ENCODE measurements around the gene DNAH9. TPM values are rescaled to one million over a fixed set of nuclear protein-coding genes. Genes with fewer than 3 reads are reported as not detected.

The DNAH9 gene
- total RNA-seq, 1 donor from 2014 or later = not detected

GRCh38 chr17:11608396-11608795, 10.1 kb downstream of the DNAH9 start:
- Histone ChIP-seq H3K4me1 (no peaks in the 10 kb centered on the region), H3K27ac (no peak overlapping the region), H3K9me3 (no peaks in the 10 kb centered on the region), H3K27me3 (no peaks in the 10 kb centered on the region), H3K4me3 (no peak overlapping the region), H3K36me3 (no peaks in the 10 kb centered on the region)
- DNase-seq (ENCODE audit: low spot score in 2 of 2) = no peak
- TF ChIP-seq CTCF (IDR thresholded peaks at IDR 0.05) = no peak
- intact Hi-C loops (cut with DNase I) = no loop called here

- no peak for TF ChIP-seq CTCF (IDR thresholded peaks at IDR 0.05)
- no peaks in the 10 kb centered on the region for H3K27me3 ChIP-seq
- intact Hi-C loops (cut with DNase I) = no loop called here
- H3K9me3 ChIP-seq = no peaks in the 10 kb centered on the region
- no peak overlapping the region for H3K27ac ChIP-seq
- no peaks in the 10 kb centered on the region for H3K4me1 ChIP-seq
- DNase-seq (ENCODE audit: low spot score in 2 of 2) = no peak
- no peaks in the 10 kb centered on the region for H3K36me3 ChIP-seq
- H3K4me3 ChIP-seq = no peak overlapping the region
Measured at GRCh38 chr17:11610999-11611566, 12.8 kb downstream of the DNAH9 start.

DNA sequence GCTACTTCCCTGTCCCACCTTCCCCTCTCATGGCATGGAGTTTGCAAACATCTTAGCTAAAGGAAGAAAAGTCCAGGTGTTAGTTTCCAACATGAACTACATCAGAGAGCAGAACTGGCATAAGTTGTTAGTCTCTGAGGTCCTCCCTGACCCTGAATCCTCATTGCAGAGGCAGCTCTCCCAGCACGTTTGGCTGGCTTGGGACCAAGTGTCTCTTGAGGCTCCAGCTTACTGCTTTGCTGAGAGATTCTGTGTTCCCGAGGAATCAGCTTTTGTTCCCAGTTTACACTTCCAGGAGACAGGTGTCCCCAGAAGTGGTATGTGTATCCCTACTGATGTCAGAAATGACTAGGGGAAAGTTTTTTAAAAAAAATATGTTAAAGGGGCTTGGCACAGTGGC, 14.7 kb downstream of the DNAH9 start:
- no peak for TF ChIP-seq CTCF (IDR thresholded peaks at IDR 0.05)
- intact Hi-C loops (cut with DNase I) = no loop called here

DNA sequence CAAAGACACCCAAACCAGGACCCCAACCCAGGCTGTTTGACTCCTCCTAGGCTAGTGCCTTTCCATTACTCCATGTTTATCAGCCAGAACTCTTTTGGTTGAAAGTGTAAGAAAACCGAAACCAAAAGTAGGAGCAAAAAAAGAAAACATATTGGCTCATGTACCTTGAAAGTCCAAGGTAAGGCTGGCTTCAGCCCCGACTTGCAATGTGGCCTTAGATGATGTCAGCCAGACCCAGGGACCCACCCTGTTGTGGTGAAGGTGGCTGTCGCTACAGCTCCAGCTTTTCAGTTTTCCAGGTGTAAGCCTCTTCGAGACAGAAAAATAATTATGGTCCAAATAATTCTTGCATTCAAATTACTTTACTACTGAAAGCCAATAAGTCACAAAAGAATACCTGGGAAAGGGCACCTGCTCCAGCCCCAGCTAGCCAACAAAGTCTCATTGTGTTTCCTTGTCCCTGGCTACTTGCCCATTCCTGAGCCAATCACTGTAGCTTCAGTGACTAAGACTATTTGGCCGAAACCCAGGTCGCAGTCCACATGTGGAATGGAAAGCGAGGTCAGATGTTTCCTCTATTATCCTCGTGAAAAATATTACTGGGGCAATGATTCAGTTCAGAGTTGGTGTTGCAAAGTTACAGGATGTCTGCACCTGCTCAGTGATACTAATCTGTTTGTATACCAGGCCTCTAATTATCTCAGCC, 20.7 kb downstream of the DNAH9 start:
- no peak for TF ChIP-seq CTCF (IDR thresholded peaks at IDR 0.05)
- no peak for DNase-seq (ENCODE audit: low spot score in 2 of 2)
- Histone ChIP-seq H3K36me3 (no peaks in the 10 kb centered on the region), H3K27me3 (no peaks in the 10 kb centered on the region), H3K9me3 (no peaks in the 10 kb centered on the region), H3K4me1 (no peaks in the 10 kb centered on the region), H3K4me3 (no peak overlapping the region), H3K27ac (no peak overlapping the region)
- intact Hi-C loops (cut with DNase I) = no loop called here

More for the DNA sequence above, 14.7 kb downstream of the DNAH9 start:
- no peaks in the 10 kb centered on the region for H3K36me3 ChIP-seq
- H3K9me3 ChIP-seq = no peaks in the 10 kb centered on the region
- DNase-seq (ENCODE audit: low spot score in 2 of 2) = no peak
- no peaks in the 10 kb centered on the region for H3K4me1 ChIP-seq
- H3K27me3 ChIP-seq = no peaks in the 10 kb centered on the region
- no peak overlapping the region for H3K27ac ChIP-seq
- no peak overlapping the region for H3K4me3 ChIP-seq

DNA sequence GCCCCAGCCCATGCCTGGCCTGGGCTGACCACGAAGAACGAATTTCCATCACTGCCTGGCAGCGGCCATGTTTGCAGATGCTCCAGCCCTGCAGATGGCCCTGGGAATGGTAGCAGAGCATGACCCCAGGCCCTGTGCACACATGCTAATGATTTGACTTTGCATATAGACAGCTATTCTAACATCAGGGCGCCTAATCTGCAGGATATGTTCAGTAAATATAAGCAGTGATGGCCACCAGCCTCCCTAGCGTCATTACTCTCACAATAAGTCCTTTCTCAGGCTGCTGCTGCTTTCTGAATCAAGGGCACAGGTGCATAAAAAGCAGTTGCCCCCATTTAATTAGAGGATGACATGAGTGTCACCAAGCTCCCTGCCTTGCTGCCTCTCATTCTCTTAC, 24.2 kb downstream of the DNAH9 start:
- no peak for TF ChIP-seq CTCF (IDR thresholded peaks at IDR 0.05)
- no peaks in the 10 kb centered on the region for H3K36me3 ChIP-seq
- H3K27ac ChIP-seq = no peak overlapping the region
- no peaks in the 10 kb centered on the region for H3K9me3 ChIP-seq
- H3K4me3 ChIP-seq = no peak overlapping the region
- no peak for DNase-seq (ENCODE audit: low spot score in 2 of 2)
- intact Hi-C loops (cut with DNase I) = no loop called here
- H3K27me3 ChIP-seq = no peaks in the 10 kb centered on the region
- no peaks in the 10 kb centered on the region for H3K4me1 ChIP-seq

Data from ascending aorta (tissue), 2 donors.